Suprapubic skin (tissue), 4 donors: ENCODE measurements around the gene HOXD3. TPM values are rescaled to one million over a fixed set of nuclear protein-coding genes. Genes with fewer than 3 reads are reported as not detected.

Source experiments
- DNase-seq, 2 donors: peaks; one replicate each; pipeline ENCODE4 v3.0.0-alpha.2; 2019; ENCODE audit warnings: low spot score in 2 of 2
- H3K27ac ChIP-seq: fragments of 200-600 bp; sonication (generic); one replicate; pipeline ENCODE4 v1.5.1; 2019
- H3K27me3 ChIP-seq: fragments of 200-600 bp; sonication (generic); one replicate; pipeline ENCODE4 v1.5.1; 2019
- H3K36me3 ChIP-seq: fragments of 200-600 bp; sonication (generic); one replicate; pipeline ENCODE4 v1.5.1; 2019
- H3K4me1 ChIP-seq: fragments of 200-600 bp; sonication (generic); one replicate; pipeline ENCODE4 v1.5.1; 2019
- H3K4me3 ChIP-seq: fragments of 200-600 bp; sonication (generic); one replicate; pipeline ENCODE4 v1.5.1; 2019; ENCODE audit warnings: mild to moderate bottlenecking
- H3K9me3 ChIP-seq: fragments of 200-600 bp; sonication (generic); one replicate; pipeline ENCODE4 v1.5.1; 2019
- EP300 ChIP-seq: sonication (generic); formaldehyde crosslinking; IDR thresholded peaks from one replicate; pipeline ENCODE4 v1.6.1; 2017; ENCODE audit warnings: antibody characterized with exemption
- POLR2A ChIP-seq, 2 donors: fragments of 450-650 bp; IDR thresholded peaks; one replicate each; pipeline ENCODE4 v1.6.1; 2017; ENCODE audit warnings: antibody characterized with exemption in 2 of 2, mild to moderate bottlenecking in 2 of 2, moderate library complexity in 2 of 2
- POLR2AphosphoS5 ChIP-seq, 3 donors: sonication (generic); formaldehyde crosslinking; IDR thresholded peaks; one replicate each; pipeline ENCODE4 v1.6.1; 2017; ENCODE audit warnings: antibody characterized with exemption in 3 of 3
- WGBS: methylation state at CpG from one replicate; pipeline ENCODE4 v1.1.5; 2018; 5-methylcytosine and 5-hydroxymethylcytosine counted together
- total RNA-seq, 4 donors: library from RNA; depleted of rRNA; stranded (reverse); fragments of >200 nt; gene quantifications; one replicate each; pipeline ENCODE4 v1.1.0, GENCODE V29; 2016
- TF ChIP-seq, protein P1 (sequence below), 2 donors: fragments of 200-600 bp in 1 of 2; fragments of 450-650 bp in 1 of 2; sonication (generic) in 1 of 2; IDR thresholded peaks; one replicate each; pipeline ENCODE4 v1.5.1; 2016 to 2019; ENCODE audit warnings: antibody characterized with exemption in 2 of 2, mild to moderate bottlenecking in 1 of 2, moderate library complexity in 1 of 2

HOXD3 gene
- total RNA-seq, 4 donors from 2014 or later: 0.49 to 3.5 (median 1.5) TPM

DNA sequence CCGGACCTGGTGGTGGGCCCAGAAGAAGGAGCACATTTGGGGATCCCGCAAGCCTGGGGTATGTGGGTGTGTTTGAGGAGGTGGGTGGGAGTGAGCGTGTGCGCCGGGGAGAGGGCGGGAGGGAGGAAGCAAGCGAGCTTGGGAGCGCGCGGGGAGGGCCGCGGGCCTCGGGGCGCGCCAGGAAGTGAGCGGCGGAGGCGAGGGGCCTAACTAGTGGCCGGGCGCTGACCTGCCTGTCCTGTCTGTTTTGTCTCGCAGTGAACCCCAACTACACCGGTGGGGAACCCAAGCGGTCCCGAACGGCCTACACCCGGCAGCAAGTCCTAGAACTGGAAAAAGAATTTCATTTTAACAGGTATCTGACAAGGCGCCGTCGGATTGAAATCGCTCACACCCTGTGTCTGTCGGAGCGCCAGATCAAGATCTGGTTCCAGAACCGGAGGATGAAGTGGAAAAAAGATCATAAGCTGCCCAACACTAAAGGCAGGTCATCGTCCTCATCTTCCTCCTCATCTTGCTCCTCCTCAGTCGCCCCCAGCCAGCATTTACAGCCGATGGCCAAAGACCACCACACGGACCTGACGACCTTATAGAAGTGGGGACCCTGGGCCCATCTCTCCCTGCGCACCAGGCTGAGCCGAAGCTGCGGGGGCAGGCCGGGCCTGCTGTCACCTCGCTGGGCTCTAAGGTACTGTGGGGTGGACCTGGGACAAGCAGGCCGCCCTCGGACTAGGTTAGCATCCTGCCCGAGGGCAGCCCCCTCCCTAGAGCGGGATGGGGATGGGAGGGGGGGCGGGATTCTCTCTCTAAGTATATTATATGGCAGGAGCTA lies 4.5 kb upstream of the HOXD3 start:
- Histone ChIP-seq H3K9me3 (no peaks in the 10 kb centered on the region), H3K4me1 (peaks cover 16% of the 10 kb centered on the region), H3K4me3 (peak overlapping the region; percentile 24), H3K36me3 (peaks cover 6% of the 10 kb centered on the region), H3K27ac (no peak overlapping the region), H3K27me3 (peaks cover 98% of the 10 kb centered on the region)
- DNase-seq: peak; percentile 52 to 65
- TF ChIP-seq, protein P1, sequence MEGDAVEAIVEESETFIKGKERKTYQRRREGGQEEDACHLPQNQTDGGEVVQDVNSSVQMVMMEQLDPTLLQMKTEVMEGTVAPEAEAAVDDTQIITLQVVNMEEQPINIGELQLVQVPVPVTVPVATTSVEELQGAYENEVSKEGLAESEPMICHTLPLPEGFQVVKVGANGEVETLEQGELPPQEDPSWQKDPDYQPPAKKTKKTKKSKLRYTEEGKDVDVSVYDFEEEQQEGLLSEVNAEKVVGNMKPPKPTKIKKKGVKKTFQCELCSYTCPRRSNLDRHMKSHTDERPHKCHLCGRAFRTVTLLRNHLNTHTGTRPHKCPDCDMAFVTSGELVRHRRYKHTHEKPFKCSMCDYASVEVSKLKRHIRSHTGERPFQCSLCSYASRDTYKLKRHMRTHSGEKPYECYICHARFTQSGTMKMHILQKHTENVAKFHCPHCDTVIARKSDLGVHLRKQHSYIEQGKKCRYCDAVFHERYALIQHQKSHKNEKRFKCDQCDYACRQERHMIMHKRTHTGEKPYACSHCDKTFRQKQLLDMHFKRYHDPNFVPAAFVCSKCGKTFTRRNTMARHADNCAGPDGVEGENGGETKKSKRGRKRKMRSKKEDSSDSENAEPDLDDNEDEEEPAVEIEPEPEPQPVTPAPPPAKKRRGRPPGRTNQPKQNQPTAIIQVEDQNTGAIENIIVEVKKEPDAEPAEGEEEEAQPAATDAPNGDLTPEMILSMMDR (IDR thresholded peaks at IDR 0.05): no peak
- TF ChIP-seq EP300 (no peak), POLR2A (IDR thresholded peaks at IDR 0.05) (no peak), POLR2AphosphoS5 (IDR thresholded peaks at IDR 0.05) (no peak)
- 63% methylated on average over 44 of the region's 48 CpGs for WGBS

DNA sequence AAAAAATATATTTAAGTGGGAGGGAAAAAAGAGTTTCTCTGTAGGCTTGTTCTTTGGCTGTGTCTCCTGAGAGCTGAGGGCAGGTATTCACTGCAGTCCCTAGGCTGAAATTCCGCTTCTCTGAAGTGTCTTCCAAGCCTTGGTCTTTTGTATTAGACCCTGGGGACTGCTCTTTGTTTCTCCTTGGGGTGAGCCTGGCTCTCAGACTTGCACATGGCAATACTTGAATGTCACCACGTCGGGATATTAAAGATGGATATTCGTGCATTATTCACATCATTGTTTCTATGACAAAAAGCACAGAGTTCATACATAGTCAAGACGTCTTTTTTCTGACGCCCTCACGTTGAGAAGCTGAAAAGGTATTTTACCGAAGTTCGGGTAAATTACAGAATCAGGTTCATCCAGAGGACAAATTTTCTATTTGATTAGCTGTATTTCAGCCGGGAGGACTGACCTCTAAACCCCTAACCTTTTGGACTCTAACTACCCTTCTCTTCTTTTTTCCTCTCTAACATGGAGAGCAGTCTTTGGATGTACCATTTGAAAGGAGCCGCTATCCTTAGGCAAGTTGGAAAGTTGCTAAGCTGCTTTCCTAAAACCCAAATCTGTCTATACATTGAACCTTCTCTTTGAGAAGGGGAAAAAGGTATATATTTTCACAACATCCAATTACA lies 2.4 kb upstream of the HOXD3 start:
- Histone ChIP-seq H3K27ac (no peak overlapping the region), H3K9me3 (no peaks in the 10 kb centered on the region), H3K36me3 (peaks cover 6% of the 10 kb centered on the region), H3K4me1 (peaks cover 38% of the 10 kb centered on the region), H3K4me3 (no peak overlapping the region), H3K27me3 (peaks cover 99% of the 10 kb centered on the region)
- 82% methylated on average over 11 of the region's 11 CpGs for WGBS
- no peak for DNase-seq
- no peak for TF ChIP-seq POLR2AphosphoS5 (IDR thresholded peaks at IDR 0.05)
- no peak for TF ChIP-seq EP300
- no peak for TF ChIP-seq POLR2A (IDR thresholded peaks at IDR 0.05)

DNA sequence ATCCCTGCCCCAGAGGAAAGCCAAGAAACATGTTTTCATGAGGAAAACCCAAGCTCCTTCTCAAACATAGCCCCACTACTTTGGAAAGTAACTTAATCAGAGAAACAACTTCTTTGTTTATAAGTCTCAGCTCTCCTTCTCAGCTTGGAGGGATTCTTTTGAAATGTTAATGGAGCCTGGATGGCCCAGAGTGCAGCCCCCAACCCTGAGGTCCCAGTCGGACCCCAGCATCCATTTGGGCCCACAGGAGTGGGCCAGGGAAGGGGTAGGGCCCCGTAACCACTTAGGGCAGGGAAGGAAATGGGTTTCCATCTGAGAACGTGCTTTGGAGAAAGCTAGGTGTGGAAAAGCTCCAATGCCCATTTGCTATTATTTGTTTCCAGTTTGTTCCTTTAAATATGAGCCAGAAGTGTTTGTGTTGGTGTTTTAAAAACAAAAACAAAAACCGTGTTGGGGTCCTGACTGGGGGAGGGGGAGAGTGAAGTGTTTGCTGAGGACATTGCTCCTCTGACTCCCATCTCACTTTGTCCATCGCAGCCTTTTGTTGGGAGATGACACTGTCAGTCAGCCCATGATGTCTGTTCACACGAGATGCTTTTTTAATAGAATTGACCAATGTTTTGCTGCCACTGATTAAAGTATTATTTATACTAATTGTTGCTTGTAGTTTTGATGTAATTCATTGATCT lies 1.6 kb upstream of the HOXD3 start:
- H3K9me3 ChIP-seq: no peaks in the 10 kb centered on the region
- TF ChIP-seq, protein P1 (IDR thresholded peaks at IDR 0.05): no peak
- TF ChIP-seq POLR2A (IDR thresholded peaks at IDR 0.05): no peak
- TF ChIP-seq POLR2AphosphoS5 (IDR thresholded peaks at IDR 0.05): no peak
- TF ChIP-seq EP300: no peak
- peaks cover 6% of the 10 kb centered on the region for H3K36me3 ChIP-seq
- H3K4me3 ChIP-seq: no peak overlapping the region
- peaks cover 46% of the 10 kb centered on the region for H3K4me1 ChIP-seq
- DNase-seq: no peak
- no peak overlapping the region for H3K27ac ChIP-seq
- peaks cover 99% of the 10 kb centered on the region for H3K27me3 ChIP-seq
- 68% methylated on average over 6 of the region's 6 CpGs for WGBS

DNA sequence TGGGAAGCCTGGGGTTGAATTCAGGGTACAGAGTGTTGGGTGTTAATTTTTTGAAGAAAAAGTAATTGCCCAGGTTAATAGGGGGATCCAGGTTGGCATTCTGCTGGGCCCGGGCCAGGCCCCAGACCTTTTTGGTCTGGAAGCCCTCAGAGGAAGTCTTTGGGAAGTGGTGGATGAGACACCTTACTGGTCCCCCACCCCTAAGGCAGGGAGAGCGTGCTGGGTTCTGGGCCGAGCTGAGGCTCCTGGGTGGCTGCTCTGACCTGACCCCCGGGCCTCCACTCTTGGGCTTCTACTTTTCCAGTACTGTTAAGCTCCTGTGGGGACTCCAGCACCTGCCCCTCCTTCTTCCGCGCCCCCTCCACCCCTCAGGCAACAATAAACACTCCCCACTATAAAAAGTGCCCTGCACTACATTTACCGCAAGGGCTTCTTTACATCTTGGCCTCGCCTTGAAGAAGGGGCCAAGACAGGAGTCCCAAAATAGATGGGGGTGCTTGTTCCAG lies 753 bp upstream of the HOXD3 start:
- Histone ChIP-seq H3K9me3 (no peaks in the 10 kb centered on the region), H3K4me3 (peak overlapping the region; percentile 45), H3K36me3 (peaks cover 6% of the 10 kb centered on the region), H3K27me3 (peaks cover 99% of the 10 kb centered on the region), H3K4me1 (peaks cover 51% of the 10 kb centered on the region), H3K27ac (no peak overlapping the region)
- WGBS: 65% methylated on average over 8 of the region's 8 CpGs
- no peak for DNase-seq
- TF ChIP-seq, protein P1 (IDR thresholded peaks at IDR 0.05): no peak
- TF ChIP-seq EP300 (no peak), POLR2AphosphoS5 (IDR thresholded peaks at IDR 0.05) (no peak), POLR2A (IDR thresholded peaks at IDR 0.05) (no peak)

DNA sequence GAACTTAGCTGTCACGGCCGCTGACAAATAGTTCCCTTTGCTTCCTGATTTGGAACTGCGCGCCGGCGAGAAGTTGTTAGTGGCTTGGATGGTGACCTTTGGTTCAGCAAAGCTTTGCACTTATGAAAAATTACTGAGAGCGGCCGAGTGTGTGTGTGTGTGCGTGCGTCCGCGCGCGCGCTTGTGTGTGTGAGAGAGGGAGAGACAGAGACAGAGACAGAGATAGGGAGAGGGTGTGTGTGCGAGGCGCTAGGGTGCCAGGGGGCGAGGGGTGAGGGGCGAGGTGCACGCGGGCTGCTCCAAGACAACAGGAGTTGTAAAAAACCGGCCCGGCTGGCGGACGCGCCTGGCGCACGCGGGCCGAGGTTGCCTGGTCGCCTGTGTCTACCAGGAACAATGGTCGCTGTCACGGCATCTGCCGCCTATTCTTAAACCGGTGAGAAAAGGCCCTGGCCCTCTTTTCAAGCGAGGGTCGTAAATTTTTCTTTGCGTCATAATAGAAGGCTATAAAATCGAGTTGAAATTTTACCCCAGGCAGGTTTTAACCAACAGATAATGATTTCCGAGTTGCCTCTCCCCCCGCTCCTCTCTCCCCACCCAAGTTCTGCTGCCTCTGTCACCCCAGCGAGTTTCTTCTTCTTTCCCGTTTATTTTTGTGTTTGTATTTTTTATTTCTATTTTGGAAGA lies 535 bp downstream of the HOXD3 start:
- WGBS: 5% methylated on average over 33 of the region's 43 CpGs
- H3K4me3 ChIP-seq: peak overlapping the region; percentile 45
- TF ChIP-seq POLR2A (IDR thresholded peaks at IDR 0.05) (no peak), EP300 (no peak), POLR2AphosphoS5 (IDR thresholded peaks at IDR 0.05) (no peak)
- TF ChIP-seq, protein P1 (IDR thresholded peaks at IDR 0.05): no peak
- peaks cover 6% of the 10 kb centered on the region for H3K36me3 ChIP-seq
- H3K27ac ChIP-seq: no peak overlapping the region
- H3K4me1 ChIP-seq: peaks cover 53% of the 10 kb centered on the region
- H3K9me3 ChIP-seq: no peaks in the 10 kb centered on the region
- peaks cover 99% of the 10 kb centered on the region for H3K27me3 ChIP-seq
- peak in 1 of 2 donors; percentile 58 for DNase-seq
